Measurements from ENCODE around the gene OGFOD1. TPM values are rescaled to one million over a fixed set of nuclear protein-coding genes. Genes with fewer than 3 reads are reported as not detected.

Gene OGFOD1
- total RNA-seq, 4 donors from 2014 or later: 18.3 to 47.1 (median 33.1) TPM

DNA sequence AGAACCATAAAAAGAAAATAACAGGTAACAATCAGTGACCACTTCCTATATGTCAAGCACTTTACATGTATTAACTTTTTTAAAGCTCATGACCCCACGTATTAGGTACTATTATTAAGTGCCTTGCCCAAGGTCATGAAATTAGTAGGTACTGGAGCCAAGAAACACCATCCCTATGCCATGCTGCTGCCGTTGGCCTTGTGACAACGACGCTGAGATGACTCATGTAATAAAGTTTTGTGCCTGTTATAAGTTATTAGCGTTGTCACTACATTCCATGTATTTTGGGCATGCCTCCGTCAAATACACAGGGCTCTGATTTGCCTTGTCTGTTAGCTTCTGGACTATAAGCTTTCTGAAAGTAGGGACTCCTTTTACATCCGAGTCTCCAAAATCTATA, 67.1 kb downstream of the OGFOD1 start:
- 92% methylated on average over 7 of the region's 7 CpGs for WGBS
- Histone ChIP-seq H3K4me3 (peak overlapping the region in 2 of 4 donors; percentile 78 to 98), H3K36me3 (no peaks in the 10 kb centered on the region), H3K27me3 (no peaks in the 10 kb centered on the region), H3K4me1 (peaks cover 32 to 58% (median 46%) of the 10 kb centered on the region in 4 donors), H3K9me3 (no peaks in the 10 kb centered on the region), H3K27ac (replicated peaks in 1 of 4) (no peak overlapping the region)
- intact Hi-C loops (cut with DNase I): loop anchor here (5.0 kb wide), 2 partner anchors 84 to 184 kb away; no protein-coding TSS in a partner anchor
- DNase-seq (ENCODE audit: extremely low spot score): no peak
- TF ChIP-seq EP300 (IDR thresholded peaks at IDR 0.05): no peak
- TF ChIP-seq, protein P1, sequence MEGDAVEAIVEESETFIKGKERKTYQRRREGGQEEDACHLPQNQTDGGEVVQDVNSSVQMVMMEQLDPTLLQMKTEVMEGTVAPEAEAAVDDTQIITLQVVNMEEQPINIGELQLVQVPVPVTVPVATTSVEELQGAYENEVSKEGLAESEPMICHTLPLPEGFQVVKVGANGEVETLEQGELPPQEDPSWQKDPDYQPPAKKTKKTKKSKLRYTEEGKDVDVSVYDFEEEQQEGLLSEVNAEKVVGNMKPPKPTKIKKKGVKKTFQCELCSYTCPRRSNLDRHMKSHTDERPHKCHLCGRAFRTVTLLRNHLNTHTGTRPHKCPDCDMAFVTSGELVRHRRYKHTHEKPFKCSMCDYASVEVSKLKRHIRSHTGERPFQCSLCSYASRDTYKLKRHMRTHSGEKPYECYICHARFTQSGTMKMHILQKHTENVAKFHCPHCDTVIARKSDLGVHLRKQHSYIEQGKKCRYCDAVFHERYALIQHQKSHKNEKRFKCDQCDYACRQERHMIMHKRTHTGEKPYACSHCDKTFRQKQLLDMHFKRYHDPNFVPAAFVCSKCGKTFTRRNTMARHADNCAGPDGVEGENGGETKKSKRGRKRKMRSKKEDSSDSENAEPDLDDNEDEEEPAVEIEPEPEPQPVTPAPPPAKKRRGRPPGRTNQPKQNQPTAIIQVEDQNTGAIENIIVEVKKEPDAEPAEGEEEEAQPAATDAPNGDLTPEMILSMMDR (IDR thresholded peaks at IDR 0.05): no peak
- no peak for TF ChIP-seq POLR2AphosphoS5 (IDR thresholded peaks at IDR 0.05)
- TF ChIP-seq POLR2A (IDR thresholded peaks at IDR 0.05; ENCODE audit: low read depth): no peak

DNA sequence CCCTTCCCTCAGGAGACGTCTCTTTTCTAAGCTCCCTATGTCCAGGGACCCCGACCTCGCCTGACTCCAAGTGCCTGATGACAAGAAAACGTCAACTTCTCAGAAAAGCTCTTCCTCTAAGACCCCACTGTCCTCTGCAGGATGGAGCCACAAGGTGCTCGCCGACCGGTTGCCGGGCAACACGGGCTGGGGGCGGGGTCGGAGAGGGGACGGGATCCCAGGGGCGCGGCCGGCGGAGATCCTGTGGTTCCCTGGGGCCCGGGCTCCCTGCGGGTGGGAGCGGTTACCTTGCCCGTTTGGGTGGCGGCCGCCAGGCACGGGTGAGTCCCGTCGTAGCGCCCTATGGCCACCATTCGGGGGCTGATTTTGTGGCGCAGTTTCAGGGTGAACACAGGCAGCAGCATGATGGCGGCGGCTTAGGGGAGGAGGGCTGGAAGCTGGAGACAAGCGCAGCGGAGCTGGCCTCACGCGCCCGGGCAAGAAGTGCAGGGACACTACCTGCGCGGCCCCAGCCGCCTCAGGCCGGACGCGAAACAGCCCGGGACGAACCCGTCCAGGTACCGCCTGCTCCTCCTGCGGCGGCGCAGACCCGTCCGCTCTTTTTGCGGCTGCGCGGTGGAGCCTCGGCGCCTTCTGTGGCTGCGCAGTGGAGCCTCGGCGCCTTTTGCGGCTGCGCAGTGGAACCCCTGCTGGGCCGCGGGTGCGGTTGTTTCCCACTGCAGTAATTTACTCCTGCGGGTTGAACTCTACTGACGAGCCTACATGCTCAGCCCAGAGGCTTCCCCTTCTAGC, 68.3 kb downstream of the OGFOD1 start, which contains the start of gene BBS2:
Gene BBS2, minus strand, starts transcription at position 566 of the 792 bp plus-strand sequence. Its CDS starts 162 bp downstream, at position 404.
- 0% methylated on average over 15 of the region's 65 CpGs for WGBS
- DNase-seq (ENCODE audit: extremely low spot score): peak; percentile 96
- H3K36me3 ChIP-seq: no peaks in the 10 kb centered on the region
- no peaks in the 10 kb centered on the region for H3K27me3 ChIP-seq
- H3K27ac ChIP-seq (replicated peaks in 1 of 4): peak within 1 kb of the TSS; percentile 86 to 91 (median 86)
- peak; percentile 93 to 94 for TF ChIP-seq POLR2AphosphoS5 (IDR thresholded peaks at IDR 0.05)
- TF ChIP-seq EP300 (IDR thresholded peaks at IDR 0.05): no peak
- TF ChIP-seq, protein P1 (IDR thresholded peaks at IDR 0.05): peak in 1 of 3 experiments; percentile 4
- peak; percentile 60 for TF ChIP-seq POLR2A (IDR thresholded peaks at IDR 0.05; ENCODE audit: low read depth)
- intact Hi-C loops (cut with DNase I): loop anchor here (5.0 kb wide), 2 partner anchors 83 to 183 kb away; no protein-coding TSS in a partner anchor
- H3K4me1 ChIP-seq: peaks cover 32 to 51% (median 43%) of the 10 kb centered on the region in 4 donors
- peak within 1 kb of the TSS; percentile 78 to 99 (median 98) for H3K4me3 ChIP-seq
- no peaks in the 10 kb centered on the region for H3K9me3 ChIP-seq

DNA sequence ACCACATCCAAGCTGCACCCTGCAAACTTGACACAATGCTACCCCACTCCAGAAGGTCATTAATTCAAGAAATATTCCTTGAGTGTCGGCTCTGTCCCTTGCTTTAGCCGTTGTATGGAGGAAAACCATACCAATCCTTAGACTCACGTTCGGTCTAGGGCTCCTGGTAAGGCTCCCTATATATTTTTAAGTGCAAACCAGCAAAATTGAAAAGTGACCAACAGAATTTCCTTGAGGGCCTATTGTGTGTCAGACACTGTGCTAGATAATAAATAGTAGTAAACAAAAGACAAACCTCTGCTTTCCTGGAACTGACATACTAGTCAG, 68.9 kb downstream of the OGFOD1 start:
- no peaks in the 10 kb centered on the region for H3K9me3 ChIP-seq
- peaks cover 32 to 48% (median 41%) of the 10 kb centered on the region in 4 donors for H3K4me1 ChIP-seq
- H3K27ac ChIP-seq (replicated peaks in 1 of 4): peak overlapping the region; percentile 86 to 91 (median 86)
- WGBS: 19% methylated on average over 4 of the region's 4 CpGs
- no peak for DNase-seq (ENCODE audit: extremely low spot score)
- no peaks in the 10 kb centered on the region for H3K36me3 ChIP-seq
- H3K27me3 ChIP-seq: no peaks in the 10 kb centered on the region
- TF ChIP-seq POLR2AphosphoS5 (IDR thresholded peaks at IDR 0.05) (no peak), EP300 (IDR thresholded peaks at IDR 0.05) (no peak), POLR2A (IDR thresholded peaks at IDR 0.05; ENCODE audit: low read depth) (no peak)
- TF ChIP-seq, protein P1 (IDR thresholded peaks at IDR 0.05): no peak
- intact Hi-C loops (cut with DNase I): no loop called here
- H3K4me3 ChIP-seq: peak overlapping the region; percentile 78 to 99 (median 98)

DNA sequence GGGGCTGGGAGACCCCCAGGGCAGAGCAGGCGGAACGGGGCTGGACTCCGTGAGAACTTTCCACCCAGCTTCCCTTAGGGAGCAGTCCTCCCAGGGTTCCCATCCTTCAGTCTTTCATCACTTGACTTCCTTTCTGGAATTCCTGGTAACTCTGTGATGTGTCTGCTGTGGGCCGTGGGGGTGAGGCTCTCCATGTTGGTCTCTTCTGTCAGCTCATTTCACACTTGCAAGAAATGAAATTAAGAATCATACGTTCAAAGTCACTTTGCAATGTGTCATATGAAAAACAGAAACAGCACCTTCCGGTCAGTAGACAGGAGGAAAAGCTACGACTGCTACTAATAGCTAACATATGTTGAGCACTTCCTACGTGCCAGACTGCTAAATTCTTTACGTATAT, 73.9 kb downstream of the OGFOD1 start:
- Histone ChIP-seq H3K4me1 (peaks cover 0 to 5% (median 3%) of the 10 kb centered on the region in 4 donors), H3K9me3 (no peaks in the 10 kb centered on the region), H3K4me3 (no peak overlapping the region), H3K36me3 (no peaks in the 10 kb centered on the region), H3K27ac (replicated peaks in 1 of 4) (no peak overlapping the region), H3K27me3 (peaks cover 0 to 4% (median 0%) of the 10 kb centered on the region in 4 donors)
- no peak for TF ChIP-seq POLR2AphosphoS5 (IDR thresholded peaks at IDR 0.05)
- whole genome bisulfite sequencing: 71% methylated on average over 9 of the region's 9 CpGs
- no peak for DNase-seq (ENCODE audit: extremely low spot score)
- intact Hi-C loops (cut with DNase I): no loop called here

Other genes starting within 250 kb of the OGFOD1 start
- 100 to 1,000 TPM; 150 to 205 (median 179) TPM for gene AMFR, start 26.0 kb upstream of the OGFOD1 start, total RNA-seq
- gene NUDT21, start 222 bp upstream of the OGFOD1 start, total RNA-seq: 10 to 100 TPM; 35.5 to 46.7 (median 39.9) TPM
- 10 to 100 TPM; 33.2 to 47.8 (median 39.0) TPM for gene BBS2, start 68.5 kb downstream of the OGFOD1 start, total RNA-seq
- gene MT4, start 113.5 kb downstream of the OGFOD1 start, total RNA-seq: not detected
- gene MT3, start 138.0 kb downstream of the OGFOD1 start, total RNA-seq: 10 to 100 TPM in 1 of 4 donors, 1 to 10 TPM in 3; 2.0 to 12.5 (median 4.1) TPM
- gene MT2A, start 157.0 kb downstream of the OGFOD1 start, total RNA-seq: 100 to 1,000 TPM in 3 of 4 donors, 10 to 100 TPM in 1; 27.0 to 528 (median 116) TPM
- gene MT1E, start 174.2 kb downstream of the OGFOD1 start, total RNA-seq: 100 to 1,000 TPM in 3 of 4 donors, 10 to 100 TPM in 1; 57.7 to 428 (median 146) TPM
- 10 to 100 TPM in 3 of 4 donors, 1 to 10 TPM in 1; 3.7 to 74.9 (median 14.9) TPM for gene MT1M, start 181.1 kb downstream of the OGFOD1 start, total RNA-seq
- 100 to 1,000 TPM in 1 of 4 donors, 10 to 100 TPM in 1, 1 to 10 TPM in 1, not detected in 1; 1.7 to 371 (median 21.3) TPM for gene MT1A, start 187.1 kb downstream of the OGFOD1 start, total RNA-seq
- not detected for gene MT1B, start 200.3 kb downstream of the OGFOD1 start, total RNA-seq
- gene MT1F, start 206.4 kb downstream of the OGFOD1 start, total RNA-seq: 1 to 10 TPM; 2.1 to 7.1 (median 5.0) TPM
- gene MT1G, start 216.5 kb downstream of the OGFOD1 start, total RNA-seq: 10 to 100 TPM in 2 of 4 donors, 1 to 10 TPM in 1, not detected in 1; 4.9 to 59.0 (median 19.0) TPM
- gene MT1H, start 218.3 kb downstream of the OGFOD1 start, total RNA-seq: not detected
- 1,000 to 10,000 TPM in 1 of 4 donors, 100 to 1,000 TPM in 3; 283 to 1,221 (median 512) TPM for gene MT1X, start 230.9 kb downstream of the OGFOD1 start, total RNA-seq

All from esophagus muscularis mucosa (tissue), 4 donors.